SU-DHL-6 (cell line): ENCODE data around the gene RBMS1.

Experiments used
- H2AFZ ChIP-seq: fragments of 200-600 bp; sonication (generic); 2 replicates; pipeline ENCODE4 v1.6.1; 2014; ENCODE audit warnings: low read depth, mild to moderate bottlenecking, moderate library complexity, mixed read lengths, antibody characterized with exemption, low read length; ENCODE audit not compliant: severe bottlenecking
- H3F3A ChIP-seq: fragments of 200-600 bp; shearing (Covaris generic); 2 replicates; pipeline ENCODE4 v1.6.0; 2016; ENCODE audit warnings: antibody characterized with exemption, mild to moderate bottlenecking; ENCODE audit not compliant: insufficient read depth
- H3K27ac ChIP-seq: fragments of 200-600 bp; sonication (generic); 2 replicates; pipeline ENCODE4 v1.5.1; 2016; ENCODE audit warnings: low read depth, mild to moderate bottlenecking, low read length, moderate library complexity, mixed read lengths
- H3K27me3 ChIP-seq: fragments of 200-600 bp; sonication (generic), shearing (Covaris generic); 2 replicates; pipeline ENCODE4 v1.6.0; 2014; ENCODE audit warnings: mild to moderate bottlenecking, low read length
- H3K36me3 ChIP-seq: fragments of 200-600 bp; sonication (generic); 2 replicates; pipeline ENCODE4 v1.6.1; 2014; ENCODE audit warnings: mild to moderate bottlenecking, low read length, mixed read lengths
- H3K4me2 ChIP-seq: fragments of 300-600, 200-600 bp; shearing (Covaris generic), sonication (generic); 2 replicates; pipeline ENCODE4 v1.6.0; 2014; ENCODE audit warnings: low read length, low read depth, mild to moderate bottlenecking; ENCODE audit not compliant: poor library complexity, severe bottlenecking
- H3K4me3 ChIP-seq: fragments of 200-600 bp; sonication (generic); 2 replicates; pipeline ENCODE4 v1.5.1; 2014; ENCODE audit warnings: antibody characterized with exemption, low read length, mild to moderate bottlenecking, mixed read lengths; ENCODE audit not compliant: insufficient read depth, poor library complexity, severe bottlenecking
- H3K79me2 ChIP-seq: fragments of 200-600 bp; sonication (generic); 2 replicates; pipeline ENCODE4 v1.6.1; 2014; ENCODE audit warnings: mild to moderate bottlenecking, low read length, moderate library complexity; ENCODE audit not compliant: insufficient read depth
- H3K9ac ChIP-seq: fragments of 200-600 bp; sonication (generic); 2 replicates; pipeline ENCODE4 v1.7.0; 2014; ENCODE audit warnings: mild to moderate bottlenecking, low read length
- H3K9me2 ChIP-seq: fragments of 200-600 bp; sonication (generic); replicated peaks from 2 replicates; pipeline ENCODE4 v1.6.1; 2014; ENCODE audit warnings: low read length; ENCODE audit not compliant: insufficient read depth
- H3K9me3 ChIP-seq: fragments of 200-600 bp; sonication (generic); 2 replicates; pipeline ENCODE4 v1.6.1; 2014; ENCODE audit warnings: low read length, mixed read lengths; ENCODE audit not compliant: insufficient read depth
- H4K20me1 ChIP-seq: fragments of 200-600 bp; sonication (generic); 2 replicates; pipeline ENCODE4 v1.6.1; 2014; ENCODE audit warnings: low read depth, mild to moderate bottlenecking, antibody characterized with exemption, low read length, moderate library complexity, mixed read lengths
- EZH2phosphoT487 ChIP-seq: fragments of 200-600 bp; sonication (generic), shearing (Covaris generic); conservative IDR thresholded peaks from 2 replicates; pipeline ENCODE4 v1.6.1; 2018; ENCODE audit warnings: mild to moderate bottlenecking, antibody characterized with exemption, low read length, moderate library complexity, mixed read lengths
- TF ChIP-seq, protein P1 (sequence below): fragments of 200-600 bp; sonication (generic); IDR thresholded peaks from one replicate; pipeline ENCODE4 v1.5.1; 2017; ENCODE audit warnings: antibody characterized with exemption, mild to moderate bottlenecking, low read length, moderate library complexity; ENCODE audit not compliant: insufficient read depth, poor library complexity, severe bottlenecking

Gene RBMS1, protein sequence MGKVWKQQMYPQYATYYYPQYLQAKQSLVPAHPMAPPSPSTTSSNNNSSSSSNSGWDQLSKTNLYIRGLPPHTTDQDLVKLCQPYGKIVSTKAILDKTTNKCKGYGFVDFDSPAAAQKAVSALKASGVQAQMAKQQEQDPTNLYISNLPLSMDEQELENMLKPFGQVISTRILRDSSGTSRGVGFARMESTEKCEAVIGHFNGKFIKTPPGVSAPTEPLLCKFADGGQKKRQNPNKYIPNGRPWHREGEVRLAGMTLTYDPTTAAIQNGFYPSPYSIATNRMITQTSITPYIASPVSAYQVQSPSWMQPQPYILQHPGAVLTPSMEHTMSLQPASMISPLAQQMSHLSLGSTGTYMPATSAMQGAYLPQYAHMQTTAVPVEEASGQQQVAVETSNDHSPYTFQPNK

DNA sequence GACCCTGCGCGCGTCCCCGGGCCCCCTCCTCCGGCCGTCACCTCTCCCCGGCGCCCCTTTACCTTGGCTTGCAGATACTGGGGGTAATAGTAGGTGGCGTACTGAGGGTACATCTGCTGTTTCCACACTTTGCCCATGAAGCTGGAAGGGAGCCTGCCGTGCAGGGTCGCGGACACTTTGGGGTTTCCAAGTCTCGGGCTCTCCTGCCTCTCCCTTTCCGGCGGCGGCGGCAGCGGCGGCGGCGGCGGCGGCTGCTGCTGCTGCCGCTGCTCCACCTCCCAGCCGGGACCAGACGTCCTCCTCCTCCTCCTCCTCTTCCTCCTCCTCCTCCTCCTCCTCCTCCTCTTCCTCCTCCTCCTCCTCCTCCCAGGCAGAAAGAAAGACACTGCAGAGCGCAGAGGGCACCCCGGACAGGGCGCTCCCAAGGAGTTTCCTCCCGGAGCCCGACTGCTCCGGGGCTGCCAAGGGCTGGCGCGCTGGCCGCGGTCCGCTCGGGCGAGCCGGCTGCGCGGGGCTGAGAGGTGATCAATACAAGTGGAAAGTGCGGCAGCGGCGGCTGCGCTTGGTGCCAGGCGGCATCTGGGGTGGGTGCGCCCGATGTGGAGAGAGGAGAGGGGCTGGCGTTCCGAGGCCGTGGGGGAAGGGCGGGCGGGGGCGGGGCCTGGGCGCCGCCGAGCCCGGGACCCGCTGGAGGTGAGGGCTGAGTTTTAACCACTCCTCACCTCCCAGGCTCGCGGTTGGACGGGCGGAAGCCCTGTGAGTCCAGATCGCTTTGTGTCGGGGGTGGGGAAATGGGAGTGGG, at the start of gene RBMS1:
Gene RBMS1 (minus strand): TSS at position 581 of the 802 bp plus-strand sequence. CDS start 444 bp downstream, at position 137.
- Histone ChIP-seq H3K4me2 (peak within 1 kb of the TSS; percentile 57), H3K9me3 (no peaks in the 10 kb centered on the region), H3K4me3 (peak within 1 kb of the TSS; percentile 42), H3K27me3 (no peaks in the 10 kb centered on the region), H4K20me1 (no peaks in the 10 kb centered on the region), H3K9ac (peak within 1 kb of the TSS; percentile 13; the same call in 1 of the 2 replicates), H2AFZ (peak within 1 kb of the TSS; percentile 16), H3K9me2 (no peaks in the 10 kb centered on the region), H3K27ac (no peak within 1 kb of the TSS), H3K36me3 (no peaks in the 10 kb centered on the region), H3K79me2 (no peaks in the 10 kb centered on the region), H3F3A (no peaks in the 10 kb centered on the region)
- TF ChIP-seq, protein P1, sequence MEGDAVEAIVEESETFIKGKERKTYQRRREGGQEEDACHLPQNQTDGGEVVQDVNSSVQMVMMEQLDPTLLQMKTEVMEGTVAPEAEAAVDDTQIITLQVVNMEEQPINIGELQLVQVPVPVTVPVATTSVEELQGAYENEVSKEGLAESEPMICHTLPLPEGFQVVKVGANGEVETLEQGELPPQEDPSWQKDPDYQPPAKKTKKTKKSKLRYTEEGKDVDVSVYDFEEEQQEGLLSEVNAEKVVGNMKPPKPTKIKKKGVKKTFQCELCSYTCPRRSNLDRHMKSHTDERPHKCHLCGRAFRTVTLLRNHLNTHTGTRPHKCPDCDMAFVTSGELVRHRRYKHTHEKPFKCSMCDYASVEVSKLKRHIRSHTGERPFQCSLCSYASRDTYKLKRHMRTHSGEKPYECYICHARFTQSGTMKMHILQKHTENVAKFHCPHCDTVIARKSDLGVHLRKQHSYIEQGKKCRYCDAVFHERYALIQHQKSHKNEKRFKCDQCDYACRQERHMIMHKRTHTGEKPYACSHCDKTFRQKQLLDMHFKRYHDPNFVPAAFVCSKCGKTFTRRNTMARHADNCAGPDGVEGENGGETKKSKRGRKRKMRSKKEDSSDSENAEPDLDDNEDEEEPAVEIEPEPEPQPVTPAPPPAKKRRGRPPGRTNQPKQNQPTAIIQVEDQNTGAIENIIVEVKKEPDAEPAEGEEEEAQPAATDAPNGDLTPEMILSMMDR, result no peak
- no peak for TF ChIP-seq EZH2phosphoT487

DNA sequence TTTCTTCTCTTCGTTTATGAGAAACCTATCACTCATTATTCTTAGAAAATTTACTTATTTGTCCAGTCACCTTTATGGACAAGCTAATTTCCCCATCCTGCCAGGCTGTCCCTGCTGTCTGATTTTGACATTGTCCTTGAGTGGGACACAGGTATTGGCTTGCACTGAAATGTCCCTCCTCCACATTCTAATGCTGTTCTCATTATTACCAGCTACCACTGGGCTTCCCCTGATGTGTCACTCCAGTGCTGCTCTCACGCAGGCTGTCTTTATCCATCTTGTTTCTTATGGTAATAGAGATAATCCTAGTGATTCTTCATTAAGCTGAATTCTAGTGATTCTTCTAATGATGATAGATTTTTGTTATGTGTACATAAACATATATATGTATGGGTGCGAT, 48.1 kb upstream of the RBMS1 start:
- TF ChIP-seq EZH2phosphoT487, result no peak
- TF ChIP-seq, protein P1, result no peak
- Histone ChIP-seq H3K4me2 (no peak overlapping the region), H3K79me2 (no peaks in the 10 kb centered on the region), H3K9me3 (no peaks in the 10 kb centered on the region), H4K20me1 (no peaks in the 10 kb centered on the region), H3K36me3 (no peaks in the 10 kb centered on the region), H3K9ac (no peak overlapping the region), H3K4me3 (no peak overlapping the region), H3K9me2 (no peaks in the 10 kb centered on the region; the same call in 1 of the 2 replicates), H2AFZ (no peak overlapping the region), H3F3A (no peaks in the 10 kb centered on the region), H3K27ac (no peak overlapping the region), H3K27me3 (no peaks in the 10 kb centered on the region)

DNA sequence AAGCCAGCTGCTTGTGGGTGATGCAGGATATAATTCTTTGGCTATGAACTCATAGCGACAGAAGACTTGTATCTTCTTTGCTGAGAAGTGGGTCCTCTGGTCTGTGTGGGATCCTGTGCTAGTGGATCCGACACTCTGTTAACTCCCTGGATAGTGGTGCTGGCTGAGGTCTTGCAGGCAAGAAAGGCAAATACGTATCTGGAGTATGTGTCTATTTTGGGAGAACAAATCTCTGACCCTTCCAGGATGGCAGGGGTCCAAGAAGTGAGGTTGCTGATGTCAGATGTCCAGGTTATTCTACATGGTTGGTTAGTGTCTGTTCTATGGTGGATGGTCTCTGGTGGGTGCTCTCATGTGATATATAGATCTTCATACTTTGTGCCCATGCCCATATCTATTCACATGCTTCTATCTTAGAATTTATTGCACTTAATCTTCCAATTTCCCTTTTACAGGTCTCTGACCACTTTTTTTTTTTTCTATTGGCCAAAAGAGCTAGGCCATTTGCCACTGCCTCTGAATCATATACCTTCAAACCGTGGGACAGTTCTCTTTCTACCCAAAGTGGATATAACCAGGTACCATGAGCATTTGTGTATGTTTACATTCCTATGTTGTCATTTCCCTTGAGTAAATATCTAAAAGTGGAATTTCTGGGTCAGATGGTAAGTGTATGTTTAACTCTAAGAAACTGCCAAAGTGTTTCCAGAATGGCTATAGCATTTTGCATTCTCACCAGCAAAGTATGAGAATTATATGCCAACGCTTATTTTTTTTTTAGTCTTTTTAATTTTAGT, 45.1 kb upstream of the RBMS1 start:
- no peaks in the 10 kb centered on the region for H3K79me2 ChIP-seq
- H3K9me2 ChIP-seq, result no peaks in the 10 kb centered on the region
- H3K27me3 ChIP-seq, result no peaks in the 10 kb centered on the region
- H3K36me3 ChIP-seq, result no peaks in the 10 kb centered on the region
- no peak overlapping the region for H3K4me3 ChIP-seq
- H3K4me2 ChIP-seq, result no peak overlapping the region
- H3K9ac ChIP-seq, result no peak overlapping the region
- TF ChIP-seq EZH2phosphoT487, result no peak
- TF ChIP-seq, protein P1, result no peak
- no peaks in the 10 kb centered on the region for H3F3A ChIP-seq
- no peak overlapping the region for H3K27ac ChIP-seq
- no peak overlapping the region for H2AFZ ChIP-seq
- H3K9me3 ChIP-seq, result no peaks in the 10 kb centered on the region
- H4K20me1 ChIP-seq, result no peaks in the 10 kb centered on the region
